GM12892 (cell line): ENCODE results near the gene GPR63.

Experiments used
- DNase-seq: peaks from one replicate; pipeline ENCODE4 v3.0.0; 2011; ENCODE audit not compliant: insufficient read length
- FAIRE-seq: peaks from 2 replicates; lab custom pipeline; 2011; peaks lifted over from hg19 to GRCh38; lab: Jason Lieb, UNC
- POLR2A ChIP-seq: IDR thresholded peaks from 2 replicates; pipeline ENCODE4 v1.6.1; 2011; ENCODE audit warnings: low read depth, low read length, control low read depth
- POLR2AphosphoS5 ChIP-seq: IDR thresholded peaks from 2 replicates; pipeline ENCODE4 v1.6.1; 2011; ENCODE audit warnings: low read depth, low read length, control low read depth
- TAF1 ChIP-seq: IDR thresholded peaks from 2 replicates; pipeline ENCODE4 v1.6.1; 2011; ENCODE audit warnings: low read depth, mild to moderate bottlenecking, control low read depth, low read length, borderline replicate concordance

GPR63 gene

DNA sequence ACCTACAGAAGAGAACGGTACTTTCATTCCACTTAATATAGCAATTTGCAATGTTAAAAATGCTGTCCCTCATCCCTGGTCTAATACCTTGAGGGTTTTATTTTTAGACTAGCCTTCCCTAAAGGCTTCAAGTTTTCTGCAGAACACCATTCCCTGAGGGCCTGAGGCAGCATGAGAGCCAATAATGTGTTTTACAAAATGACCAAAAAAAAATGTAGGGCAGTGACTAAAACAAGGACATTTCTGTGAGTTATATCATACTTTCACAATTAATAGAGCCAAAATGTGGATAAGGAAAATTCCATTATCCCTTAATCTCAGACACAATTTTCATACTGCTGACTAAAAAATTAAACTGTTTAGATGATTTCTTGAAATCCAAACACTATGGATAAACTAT lies 22.7 kb downstream of the GPR63 start:
- TF ChIP-seq POLR2A (no peak), TAF1 (no peak), POLR2AphosphoS5 (no peak)
- DNase-seq (no peak), FAIRE-seq (no peak)

DNA sequence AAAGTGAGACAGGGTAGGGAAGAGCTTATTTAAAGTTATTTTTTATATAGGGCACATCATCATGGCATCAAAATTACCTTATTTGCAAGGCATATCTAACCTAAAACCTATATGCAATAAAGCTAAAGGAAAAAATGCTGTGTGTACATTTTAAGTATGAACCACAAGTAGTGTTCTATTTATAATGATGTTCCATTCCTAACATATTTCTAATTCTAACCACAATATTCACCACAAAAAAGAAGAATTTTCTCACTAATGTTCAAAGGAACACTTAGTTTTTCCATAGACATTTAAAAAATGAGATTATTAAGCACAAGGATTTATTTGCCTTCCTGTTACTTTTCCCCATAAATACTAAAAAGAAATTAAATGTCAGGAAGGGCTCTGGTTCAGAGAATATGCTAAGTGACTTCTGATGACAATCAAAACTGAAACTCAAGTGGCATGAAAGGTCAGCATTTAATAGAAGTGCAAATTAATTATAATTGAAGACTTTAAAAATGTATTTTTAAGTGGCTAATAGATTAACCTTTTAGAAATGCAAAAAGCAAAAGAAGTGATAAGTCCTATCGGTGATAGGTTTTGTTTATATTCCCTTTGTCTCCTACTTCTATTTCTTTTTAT lies 25.1 kb downstream of the GPR63 start:
- DNase-seq (no peak), FAIRE-seq (no peak)
- TF ChIP-seq POLR2A: no peak
- TF ChIP-seq POLR2AphosphoS5: no peak
- no peak for TF ChIP-seq TAF1

DNA sequence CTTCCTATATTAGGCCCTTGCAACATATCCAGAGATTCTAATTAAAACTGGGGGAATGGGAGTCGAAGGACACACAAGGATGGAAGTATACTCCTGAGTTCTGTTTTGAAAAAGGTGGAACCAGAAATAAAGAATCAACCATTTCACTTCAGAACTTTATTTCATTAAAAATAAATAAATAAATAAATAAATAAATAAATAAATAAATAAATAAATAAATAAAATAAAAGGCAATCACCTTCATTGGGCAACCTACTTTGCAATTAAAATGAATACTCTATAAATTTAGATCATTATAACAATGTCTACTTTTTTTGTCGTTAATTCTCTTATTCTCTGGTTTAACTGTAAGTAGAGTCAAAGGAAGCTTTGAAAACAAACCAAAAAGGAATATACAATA lies 25.6 kb downstream of the GPR63 start:
- no peak for DNase-seq
- no peak for FAIRE-seq
- no peak for TF ChIP-seq POLR2AphosphoS5

DNA sequence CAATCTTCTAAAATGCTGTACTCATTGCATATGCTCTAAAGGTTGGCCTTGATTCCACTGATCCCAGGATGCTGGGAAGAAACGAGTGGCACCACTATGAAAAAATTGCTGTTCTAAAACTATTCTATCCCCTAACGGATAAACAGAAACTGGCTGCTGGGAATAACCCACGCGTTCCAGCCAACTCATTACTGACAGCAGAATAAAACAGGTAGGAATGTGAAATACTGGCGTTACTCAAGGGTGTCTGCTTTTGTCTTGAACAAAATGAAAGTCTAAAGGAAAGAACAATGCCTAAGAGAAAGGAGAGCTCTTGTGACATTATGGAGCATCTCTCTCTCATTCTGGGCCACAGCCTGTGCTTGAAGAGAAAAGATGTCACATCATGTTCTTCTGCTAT lies 26.1 kb downstream of the GPR63 start:
- no peak for TF ChIP-seq TAF1
- no peak for TF ChIP-seq POLR2A
- no peak for TF ChIP-seq POLR2AphosphoS5
- DNase-seq (no peak), FAIRE-seq (no peak)

DNA sequence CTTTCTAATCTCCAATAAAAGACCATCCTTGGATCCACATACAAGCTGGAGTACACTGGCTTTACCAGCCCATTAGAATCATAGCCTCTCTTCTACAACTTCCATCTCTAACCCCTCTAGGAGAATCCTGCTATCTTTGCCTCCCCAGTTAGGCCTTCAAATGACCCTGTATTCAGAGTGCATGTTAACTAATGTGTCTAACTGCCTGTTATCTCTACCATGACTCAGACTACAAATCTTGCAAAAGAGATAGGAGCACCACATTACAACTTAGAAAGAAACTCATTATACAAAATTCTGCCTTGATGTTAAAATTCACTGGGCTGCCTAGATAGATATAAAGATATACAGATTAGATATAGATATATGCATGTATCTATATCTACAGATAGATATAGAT lies 28.2 kb downstream of the GPR63 start:
- no peak for TF ChIP-seq TAF1
- no peak for TF ChIP-seq POLR2AphosphoS5
- TF ChIP-seq POLR2A: no peak
- no peak for FAIRE-seq
- no peak for DNase-seq

DNA sequence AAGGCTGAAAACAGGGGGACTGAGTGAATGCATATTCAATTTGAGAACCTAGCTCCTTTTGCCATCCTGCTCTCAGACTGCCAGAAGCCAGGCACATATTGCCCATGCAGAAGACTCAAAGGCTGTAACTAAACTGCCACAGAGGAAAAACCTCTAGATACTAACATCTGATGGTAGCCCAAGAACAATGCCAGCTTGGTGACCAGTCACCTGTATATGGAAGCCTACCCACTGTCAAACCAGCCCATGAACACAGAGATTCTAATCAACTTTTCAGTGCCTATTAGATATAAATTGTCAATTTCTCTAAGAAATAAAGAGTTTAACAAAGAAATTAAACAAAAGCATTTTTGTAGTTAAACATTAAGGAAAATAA lies 34.2 kb downstream of the GPR63 start:
- no peak for TF ChIP-seq TAF1
- TF ChIP-seq POLR2AphosphoS5: no peak
- TF ChIP-seq POLR2A: no peak
- no peak for DNase-seq
- FAIRE-seq: no peak

DNA sequence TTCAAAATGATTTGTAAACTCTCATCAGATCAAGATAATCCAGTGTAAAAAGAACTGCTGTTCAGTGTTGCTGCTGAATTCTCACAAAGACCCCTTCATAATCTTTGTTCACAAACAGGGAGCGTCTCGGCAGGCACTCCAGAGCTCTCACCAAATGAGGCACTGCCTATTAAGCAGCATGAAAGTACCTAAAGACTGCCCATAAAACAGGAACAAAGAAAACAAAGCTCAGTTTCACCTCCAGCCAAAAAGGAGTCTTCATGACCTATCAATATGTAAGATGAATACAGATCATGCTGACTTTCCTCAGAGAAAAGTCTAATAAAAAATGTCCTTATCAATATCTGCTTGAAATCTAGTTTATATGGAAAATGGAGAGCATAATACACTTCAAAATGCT lies 41.8 kb downstream of the GPR63 start:
- peak; percentile 13 for DNase-seq
- FAIRE-seq: peak; percentile 97
- TF ChIP-seq POLR2AphosphoS5 (0 out of 2 replicates have a peak, but pooled peaks have one; percentile 29), TAF1 (no peak), POLR2A (no peak)

DNA sequence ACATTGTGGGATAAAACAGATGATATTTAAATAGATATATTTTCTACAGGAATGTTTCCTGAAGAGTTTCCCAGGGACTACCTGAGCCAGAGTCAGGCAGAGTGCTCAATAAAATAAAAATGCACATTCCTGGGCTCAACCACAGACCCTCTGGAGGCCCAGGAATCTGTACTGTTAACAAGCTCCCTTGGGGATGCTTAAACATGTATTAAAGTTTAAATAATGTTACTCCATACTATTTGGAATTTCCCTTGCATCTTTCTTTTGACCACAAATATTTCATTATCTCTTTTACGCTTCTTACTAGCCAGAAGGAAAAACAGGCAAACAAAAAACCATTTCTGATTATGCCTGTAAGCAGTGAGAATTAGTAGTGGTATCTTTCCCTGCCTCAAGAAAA lies 42.3 kb downstream of the GPR63 start:
- FAIRE-seq (no peak), DNase-seq (no peak)
- TF ChIP-seq POLR2A: no peak
- no peak for TF ChIP-seq POLR2AphosphoS5
- TF ChIP-seq TAF1: no peak

DNA sequence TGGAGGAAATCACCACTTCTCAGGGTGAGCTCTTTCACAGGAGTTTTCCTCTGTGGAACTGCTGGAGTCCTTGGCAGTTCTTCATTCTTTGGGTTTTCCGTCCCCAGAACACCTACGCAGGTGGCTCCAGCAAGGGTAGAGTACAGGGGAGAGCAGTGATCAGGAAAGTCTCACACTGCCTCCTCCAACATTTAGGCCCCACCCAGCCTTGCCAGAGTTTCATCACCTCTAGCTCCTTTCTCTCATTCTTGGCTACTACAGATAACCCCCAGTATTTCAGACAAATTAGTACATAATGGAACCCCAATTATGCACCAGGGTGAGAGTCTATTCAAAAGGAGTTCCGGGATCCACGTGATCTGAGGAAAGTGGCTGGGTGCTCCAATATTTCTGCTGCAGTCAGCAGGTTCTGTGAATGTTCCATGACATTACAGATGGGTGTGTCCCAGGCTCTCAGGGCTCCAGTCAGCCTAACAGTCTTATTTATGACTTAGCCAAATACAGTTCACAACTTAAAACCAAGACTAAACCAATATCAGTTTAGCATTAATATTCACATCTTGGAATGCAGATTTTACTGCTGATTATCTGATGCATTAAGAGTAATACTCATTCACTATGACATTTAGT lies 44.6 kb downstream of the GPR63 start:
- DNase-seq: no peak
- FAIRE-seq: no peak
- TF ChIP-seq TAF1: no peak
- TF ChIP-seq POLR2AphosphoS5: no peak
- no peak for TF ChIP-seq POLR2A

DNA sequence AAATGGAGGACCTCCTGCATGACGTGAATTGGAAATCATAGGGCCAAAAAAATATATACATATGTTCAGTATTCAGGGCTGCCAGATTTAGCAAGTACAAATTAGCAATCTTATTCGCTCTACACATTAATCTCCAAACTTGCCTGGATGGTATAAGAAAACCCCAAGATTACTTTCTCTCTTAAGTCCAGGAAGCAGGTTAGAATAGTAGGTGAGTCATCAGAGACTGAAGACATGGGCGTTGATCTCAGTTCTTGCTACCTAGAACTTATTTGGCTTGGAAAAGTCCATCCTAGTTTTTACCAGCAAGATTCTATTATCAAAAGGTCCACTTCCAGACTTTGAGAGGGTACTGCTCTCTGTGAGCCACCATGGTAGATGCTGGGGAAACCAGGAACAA lies 47.4 kb downstream of the GPR63 start:
- DNase-seq (no peak), FAIRE-seq (no peak)
- TF ChIP-seq POLR2AphosphoS5 (no peak), TAF1 (no peak), POLR2A (no peak)

DNA sequence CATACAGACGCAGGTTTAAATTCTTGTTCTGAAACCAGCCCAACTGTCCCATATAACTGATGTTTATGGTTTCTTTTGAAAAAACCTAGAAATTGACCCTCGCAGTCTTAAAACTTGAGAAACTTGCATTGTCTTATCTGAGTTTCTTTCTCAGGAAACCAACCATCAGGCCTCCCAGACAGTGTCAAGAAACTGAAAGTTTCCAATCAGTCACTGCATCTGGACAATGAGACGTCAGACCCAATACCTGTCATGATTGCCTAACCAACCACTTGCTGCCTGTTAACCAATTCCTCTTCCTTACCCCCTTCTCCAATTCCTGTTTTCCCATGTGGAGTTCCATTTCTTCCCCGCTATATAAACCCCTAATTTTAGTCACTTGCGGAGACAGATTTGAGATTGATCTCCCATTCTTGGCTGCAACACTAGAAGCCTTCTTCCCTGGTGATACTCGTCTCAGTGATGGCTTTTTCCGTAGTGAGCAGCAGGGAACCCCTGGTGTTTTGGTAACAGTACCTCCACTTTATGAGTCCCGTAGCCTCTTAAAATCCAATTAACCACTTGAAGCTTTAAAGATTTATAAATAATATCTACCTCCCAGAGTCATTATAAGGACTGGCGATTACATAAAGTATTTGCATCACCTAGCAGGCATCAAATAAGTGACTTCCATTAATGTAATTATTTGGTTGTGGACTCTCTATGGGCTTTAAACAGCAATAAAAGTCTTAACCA lies 49.3 kb downstream of the GPR63 start:
- TF ChIP-seq POLR2A (no peak), POLR2AphosphoS5 (no peak), TAF1 (no peak)
- no peak for FAIRE-seq
- DNase-seq: no peak

DNA sequence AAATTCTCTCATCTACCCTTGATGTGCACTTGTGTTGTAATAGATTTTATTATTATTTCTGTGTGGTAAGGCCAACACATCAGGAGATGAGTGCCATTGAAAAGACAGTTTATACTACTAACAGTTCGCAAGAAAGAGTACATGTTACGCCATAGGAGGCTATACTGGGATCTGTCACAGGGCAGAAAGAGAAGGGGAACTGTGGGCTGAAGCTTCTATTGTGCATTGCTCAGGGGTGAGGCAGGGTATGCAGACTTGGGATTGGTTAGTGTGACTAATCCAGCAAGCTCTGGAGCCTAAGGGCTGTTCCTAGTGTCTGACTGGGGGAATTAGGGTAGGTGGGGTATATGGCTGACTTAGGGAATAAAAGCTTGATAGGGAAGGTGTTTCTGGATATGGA lies 50.9 kb downstream of the GPR63 start:
- FAIRE-seq (no peak), DNase-seq (no peak)
- TF ChIP-seq POLR2AphosphoS5 (no peak), TAF1 (no peak), POLR2A (no peak)
